ENCODE results near the gene ZMYM2.

Gene ZMYM2

DNA sequence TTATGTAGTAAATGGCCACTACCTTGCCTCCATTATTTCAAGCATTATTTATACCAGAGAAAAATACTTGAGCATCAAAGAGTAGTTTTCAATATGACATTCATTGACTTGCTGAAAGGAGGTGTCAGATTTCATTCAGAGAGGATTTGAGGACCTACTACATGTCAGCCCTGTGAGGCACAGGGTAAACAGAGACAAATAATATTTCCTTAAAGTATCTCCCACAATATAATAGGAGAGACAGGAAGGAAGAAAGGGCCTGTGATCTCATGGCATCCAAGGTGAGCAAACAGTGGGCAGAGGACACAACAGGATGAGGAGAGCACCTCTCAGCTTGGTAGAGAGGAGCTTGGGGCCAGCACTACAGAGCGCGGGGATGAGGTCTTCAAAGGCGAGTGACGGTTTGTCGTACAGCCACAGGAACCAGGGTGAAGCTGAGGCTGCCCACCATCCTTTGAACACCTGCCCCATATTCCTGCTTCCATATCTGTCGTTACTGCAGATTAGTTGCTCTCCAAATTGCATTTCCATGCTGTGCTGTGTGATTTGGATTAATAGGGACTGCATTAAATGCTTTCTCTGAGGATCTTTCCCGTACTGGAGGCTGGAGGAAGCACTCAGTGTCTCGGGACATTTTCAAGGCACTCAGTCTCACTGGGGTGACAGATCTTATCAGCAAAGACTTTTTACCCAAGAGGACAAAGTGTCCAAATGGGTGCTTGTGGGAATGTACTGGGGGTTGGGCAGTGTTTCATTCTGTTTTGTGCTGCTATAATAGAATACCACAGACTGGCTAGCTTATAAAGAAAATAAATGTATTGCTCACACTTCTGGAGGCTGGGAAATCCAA is 143.2 kb downstream of the ZMYM2 start:
- TF ChIP-seq, protein P1, sequence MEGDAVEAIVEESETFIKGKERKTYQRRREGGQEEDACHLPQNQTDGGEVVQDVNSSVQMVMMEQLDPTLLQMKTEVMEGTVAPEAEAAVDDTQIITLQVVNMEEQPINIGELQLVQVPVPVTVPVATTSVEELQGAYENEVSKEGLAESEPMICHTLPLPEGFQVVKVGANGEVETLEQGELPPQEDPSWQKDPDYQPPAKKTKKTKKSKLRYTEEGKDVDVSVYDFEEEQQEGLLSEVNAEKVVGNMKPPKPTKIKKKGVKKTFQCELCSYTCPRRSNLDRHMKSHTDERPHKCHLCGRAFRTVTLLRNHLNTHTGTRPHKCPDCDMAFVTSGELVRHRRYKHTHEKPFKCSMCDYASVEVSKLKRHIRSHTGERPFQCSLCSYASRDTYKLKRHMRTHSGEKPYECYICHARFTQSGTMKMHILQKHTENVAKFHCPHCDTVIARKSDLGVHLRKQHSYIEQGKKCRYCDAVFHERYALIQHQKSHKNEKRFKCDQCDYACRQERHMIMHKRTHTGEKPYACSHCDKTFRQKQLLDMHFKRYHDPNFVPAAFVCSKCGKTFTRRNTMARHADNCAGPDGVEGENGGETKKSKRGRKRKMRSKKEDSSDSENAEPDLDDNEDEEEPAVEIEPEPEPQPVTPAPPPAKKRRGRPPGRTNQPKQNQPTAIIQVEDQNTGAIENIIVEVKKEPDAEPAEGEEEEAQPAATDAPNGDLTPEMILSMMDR (IDR thresholded peaks at IDR 0.05) = no peak
- no peak for DNase-seq (ENCODE audit: low spot score)
- Histone ChIP-seq H3K27ac (no peak overlapping the region), H3K4me3 (no peak overlapping the region)

DNA sequence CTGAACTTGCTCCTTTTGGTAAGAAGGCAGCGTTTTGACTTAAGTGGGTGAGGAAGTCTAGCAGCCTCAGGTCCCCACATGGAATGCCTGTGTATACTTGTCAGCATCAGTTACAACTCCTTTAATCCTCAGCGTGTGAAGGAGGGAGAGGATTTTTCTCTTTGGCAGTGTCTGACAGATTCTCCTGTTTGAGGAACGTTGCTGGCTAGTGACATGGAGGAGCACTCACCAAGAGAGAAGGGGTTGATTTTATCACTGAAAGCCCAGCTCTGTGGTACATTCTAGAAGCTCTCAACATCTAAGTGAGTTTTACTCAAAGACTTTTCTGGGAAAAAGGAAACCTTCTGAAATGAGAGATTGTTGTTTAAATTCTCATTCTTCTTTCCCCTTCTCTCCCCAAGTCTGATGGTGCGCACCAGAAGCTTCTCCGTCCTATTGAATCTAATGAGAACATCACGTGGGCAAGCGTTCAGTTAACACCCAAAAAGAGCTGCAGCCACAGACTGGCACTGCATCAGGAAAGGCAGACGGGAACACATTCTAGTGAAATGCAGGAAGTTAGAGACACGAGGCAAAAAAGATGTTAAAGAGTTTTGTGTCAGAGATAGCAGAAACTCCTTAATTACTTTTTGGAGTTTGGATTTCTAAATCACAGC is 144.1 kb downstream of the ZMYM2 start:
- DNase-seq (ENCODE audit: low spot score) = no peak

DNA sequence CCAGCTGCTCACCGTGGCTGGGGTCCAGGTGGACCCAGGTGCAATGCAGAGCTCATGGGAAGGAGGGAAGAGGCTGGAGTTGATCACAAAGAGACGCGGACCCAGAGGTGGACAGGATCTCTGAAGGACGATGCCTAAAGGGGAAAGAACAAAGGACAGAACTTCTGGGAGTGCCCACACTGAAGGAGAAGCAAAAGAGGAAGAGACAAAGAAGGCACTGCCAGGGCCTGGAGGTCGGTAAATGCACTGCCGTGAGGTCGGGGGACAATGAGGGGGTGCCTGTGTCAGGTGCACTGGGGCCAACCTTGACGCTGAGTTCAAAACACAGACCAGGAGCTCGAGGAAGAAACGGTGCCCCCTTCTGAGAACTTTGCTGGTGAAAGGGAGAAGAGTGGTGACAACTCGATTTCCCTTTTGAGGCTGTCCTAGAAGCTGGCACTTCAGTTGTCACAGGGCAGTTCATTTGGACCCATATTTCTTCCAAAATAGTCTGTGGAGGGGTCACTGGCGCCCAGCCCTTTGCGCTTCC is 146.7 kb downstream of the ZMYM2 start:
- DNase-seq (ENCODE audit: low spot score) = no peak
- H3K4me3 ChIP-seq = no peak overlapping the region
- TF ChIP-seq, protein P1 (IDR thresholded peaks at IDR 0.05) = no peak
- H3K27ac ChIP-seq = no peak overlapping the region

More for the DNA sequence above, 144.1 kb downstream of the ZMYM2 start:
- TF ChIP-seq, protein P1 (IDR thresholded peaks at IDR 0.05) = no peak
- Histone ChIP-seq H3K4me3 (no peak overlapping the region), H3K27ac (no peak overlapping the region)

DNA sequence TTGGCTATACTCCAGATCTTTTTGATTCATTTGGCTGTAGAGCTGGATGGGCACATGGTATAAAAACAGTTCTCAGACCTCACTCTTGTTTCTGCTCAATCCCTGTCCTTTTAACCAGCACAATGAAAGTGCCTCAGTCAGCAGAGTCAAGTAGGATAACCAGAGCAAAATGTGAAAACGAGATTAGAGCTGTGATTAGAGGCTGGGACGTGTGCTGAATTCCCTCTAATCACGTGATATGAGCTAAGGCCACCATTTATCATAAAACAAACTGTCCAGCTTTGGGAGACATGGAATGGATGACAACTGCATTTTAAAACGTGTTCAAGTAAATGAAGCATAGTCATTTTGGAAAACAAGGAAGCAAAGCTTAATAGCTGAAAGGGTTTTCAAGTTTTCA is 148.2 kb downstream of the ZMYM2 start:
- TF ChIP-seq, protein P1 (IDR thresholded peaks at IDR 0.05) = no peak
- H3K27ac ChIP-seq = no peak overlapping the region
- DNase-seq (ENCODE audit: low spot score) = no peak
- no peak overlapping the region for H3K4me3 ChIP-seq

DNA sequence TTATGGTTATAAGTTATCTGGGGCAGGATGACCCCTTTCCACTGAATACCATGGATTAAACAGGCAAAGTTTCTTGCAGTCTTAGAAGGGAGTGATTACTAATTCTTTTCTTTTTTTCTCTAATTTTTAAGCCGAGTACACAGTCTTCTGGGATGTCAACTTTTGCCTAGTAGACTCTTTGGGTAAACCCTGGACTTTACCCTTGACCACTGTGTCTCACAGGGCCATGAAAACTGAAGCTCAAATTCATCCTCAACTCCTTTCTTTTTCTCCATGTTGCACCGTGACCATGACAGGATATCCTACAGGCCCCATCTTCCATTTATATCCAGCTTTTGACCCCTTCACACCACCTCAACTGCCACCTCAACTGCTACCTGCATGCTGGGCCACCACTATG is 150.5 kb downstream of the ZMYM2 start:
- Histone ChIP-seq H3K27ac (no peak overlapping the region), H3K4me3 (no peak overlapping the region)
- no peak for DNase-seq (ENCODE audit: low spot score)
- TF ChIP-seq, protein P1 (IDR thresholded peaks at IDR 0.05) = no peak

DNA sequence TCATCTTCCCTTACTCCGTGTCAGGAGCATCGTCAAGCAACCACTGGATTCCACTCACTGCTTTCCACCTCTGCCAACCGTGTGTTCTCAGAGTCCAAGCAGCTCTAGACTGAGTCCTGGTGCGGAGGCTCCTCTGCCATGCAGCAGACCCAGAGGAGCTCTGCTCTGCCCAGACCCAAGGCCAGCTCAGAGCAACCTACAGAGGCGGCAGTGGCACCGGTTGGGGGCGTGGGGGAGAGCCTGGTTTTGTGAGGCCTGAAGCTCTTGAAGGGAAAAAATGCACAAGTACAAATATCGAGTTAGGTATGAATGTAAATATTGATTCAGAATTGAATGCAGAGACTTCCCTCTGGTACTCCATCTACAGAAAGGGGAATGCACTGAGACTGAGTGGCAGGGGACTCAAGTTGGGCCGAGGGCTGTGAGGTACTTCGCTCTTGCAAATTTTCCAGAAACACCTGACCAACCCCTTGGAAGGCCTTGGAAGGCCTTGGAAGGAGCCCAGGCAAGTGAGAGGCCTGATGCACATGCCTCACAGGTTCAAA is 155.6 kb downstream of the ZMYM2 start:
- H3K4me3 ChIP-seq = no peak overlapping the region
- TF ChIP-seq, protein P1 (IDR thresholded peaks at IDR 0.05) = no peak

More for the DNA sequence above, 155.6 kb downstream of the ZMYM2 start:
- no peak overlapping the region for H3K27ac ChIP-seq
- DNase-seq (ENCODE audit: low spot score) = no peak

All from coronary artery (tissue), 2 donors.